Neural cell (in vitro differentiated cells): Measurements from ENCODE around the gene COL25A1.

Experiments
- CTCF ChIP-seq: fragments of 450-650 bp; IDR thresholded peaks from 2 replicates; pipeline ENCODE4 v1.5.1; 2014; ENCODE audit warnings: antibody characterized with exemption, mild to moderate bottlenecking, moderate library complexity; ENCODE audit not compliant: poor library complexity, severe bottlenecking
- EP300 ChIP-seq: fragments of 450-650 bp; conservative IDR thresholded peaks from 2 replicates; pipeline ENCODE4 v1.6.1; 2014; ENCODE audit warnings: antibody characterized with exemption, mild to moderate bottlenecking, moderate library complexity; ENCODE audit not compliant: poor library complexity, severe bottlenecking
- MXI1 ChIP-seq: fragments of 450-650 bp; conservative IDR thresholded peaks from 2 replicates; pipeline ENCODE4 v1.6.1; 2014; ENCODE audit warnings: antibody characterized with exemption, mild to moderate bottlenecking; ENCODE audit not compliant: poor library complexity, severe bottlenecking
- POLR2AphosphoS5 ChIP-seq: IDR thresholded peaks from 2 replicates; pipeline ENCODE4 v1.6.1; 2012
- REST ChIP-seq: IDR thresholded peaks from 2 replicates; pipeline ENCODE4 v1.6.1; 2012; ENCODE audit warnings: borderline replicate concordance
- TAF1 ChIP-seq: IDR thresholded peaks from 2 replicates; pipeline ENCODE4 v1.6.1; 2012; ENCODE audit warnings: low read depth

GRCh38 chr4:108943976-108944591 lies 358.4 kb downstream of the COL25A1 start:
- TF ChIP-seq CTCF, result no peak
- no peak for TF ChIP-seq REST
- TF ChIP-seq EP300, result no peak
- TF ChIP-seq POLR2AphosphoS5, result no peak
- TF ChIP-seq TAF1, result no peak
- no peak for TF ChIP-seq MXI1
